NB4 (cell line): ENCODE results near the gene RAB6A.
"Not testable (repeated sequence)": the region's sequence is repeated elsewhere in the genome, so short reads cannot be mapped to it uniquely, and the experiment has no call there.

Experiments used
- DNase-seq: peaks from one replicate; pipeline ENCODE4 v3.0.0; 2010; ENCODE audit warnings: low read depth
- H3K4me3 ChIP-seq: one replicate; pipeline ENCODE4 v1.5.1; 2011; ENCODE audit warnings: mild to moderate bottlenecking, low read depth, low read length, moderate library complexity
- MYC ChIP-seq: IDR thresholded peaks from 2 replicates; pipeline ENCODE4 v1.6.1; 2011; ENCODE audit warnings: low read depth, low read length
- POLR2A ChIP-seq: IDR thresholded peaks from 2 replicates; pipeline ENCODE4 v1.6.1; 2011; ENCODE audit warnings: mild to moderate bottlenecking; ENCODE audit not compliant: insufficient read length; ENCODE audit errors: extremely low read depth
- TF ChIP-seq, protein P1 (sequence below): IDR thresholded peaks from one replicate; pipeline ENCODE4 v1.5.1; 2012; ENCODE audit warnings: low read depth, low read length
- TF ChIP-seq, protein P2 (sequence below): IDR thresholded peaks from 2 replicates; pipeline ENCODE4 v1.6.1; 2011; ENCODE audit warnings: low read depth, low read length

The RAB6A gene

DNA sequence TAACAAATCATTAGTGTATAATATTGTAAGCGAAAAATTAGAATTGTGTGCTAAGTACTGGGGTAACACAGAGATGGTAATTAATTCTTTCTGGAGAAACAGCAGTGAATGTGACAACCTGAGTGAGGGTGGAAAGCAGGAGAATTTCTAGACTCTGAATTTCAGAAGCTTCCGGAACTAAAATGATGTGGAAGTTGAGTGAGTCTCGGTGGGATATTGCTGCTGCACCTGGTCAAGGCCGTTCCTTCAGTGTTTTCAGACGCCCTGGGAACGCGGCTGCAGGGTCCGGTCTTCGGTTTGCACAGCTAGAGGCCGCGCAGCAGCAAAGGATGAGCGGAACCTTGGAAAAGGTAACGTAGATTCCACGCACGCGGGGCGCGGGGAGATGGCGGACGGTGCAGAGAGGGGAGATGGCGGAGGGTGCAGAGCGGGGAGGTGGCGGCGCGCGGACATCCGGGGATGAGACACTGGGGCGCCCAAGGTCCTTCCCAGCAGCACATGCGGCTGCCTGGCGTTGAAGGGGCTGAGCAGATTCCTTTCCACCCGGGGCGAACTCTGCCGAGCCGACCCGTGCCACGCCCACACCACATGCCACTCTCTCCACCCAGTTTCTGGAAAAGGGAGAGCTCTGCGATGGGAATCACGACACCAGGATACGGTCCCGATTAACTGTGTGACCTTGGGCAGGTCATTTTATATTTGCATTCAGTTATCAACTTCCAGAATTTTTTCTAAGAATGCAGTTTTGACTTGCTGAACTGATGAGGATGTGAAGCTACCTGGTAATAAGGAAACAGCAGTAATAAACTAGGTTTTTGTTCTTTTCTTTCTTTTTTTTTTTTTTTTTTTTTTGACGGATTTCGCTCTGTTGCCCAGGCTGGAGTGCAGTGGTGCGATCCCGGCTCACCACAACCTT, 27.0 kb upstream of the RAB6A start, which contains the start of gene MRPL48:
Gene MRPL48 (plus strand): TSS at position 232 of the 916 bp plus-strand sequence. CDS start 98 bp downstream, at position 330.
- DNase-seq = peak; percentile 97
- peak within 1 kb of the TSS; percentile 79 for H3K4me3 ChIP-seq
- TF ChIP-seq, protein P1, sequence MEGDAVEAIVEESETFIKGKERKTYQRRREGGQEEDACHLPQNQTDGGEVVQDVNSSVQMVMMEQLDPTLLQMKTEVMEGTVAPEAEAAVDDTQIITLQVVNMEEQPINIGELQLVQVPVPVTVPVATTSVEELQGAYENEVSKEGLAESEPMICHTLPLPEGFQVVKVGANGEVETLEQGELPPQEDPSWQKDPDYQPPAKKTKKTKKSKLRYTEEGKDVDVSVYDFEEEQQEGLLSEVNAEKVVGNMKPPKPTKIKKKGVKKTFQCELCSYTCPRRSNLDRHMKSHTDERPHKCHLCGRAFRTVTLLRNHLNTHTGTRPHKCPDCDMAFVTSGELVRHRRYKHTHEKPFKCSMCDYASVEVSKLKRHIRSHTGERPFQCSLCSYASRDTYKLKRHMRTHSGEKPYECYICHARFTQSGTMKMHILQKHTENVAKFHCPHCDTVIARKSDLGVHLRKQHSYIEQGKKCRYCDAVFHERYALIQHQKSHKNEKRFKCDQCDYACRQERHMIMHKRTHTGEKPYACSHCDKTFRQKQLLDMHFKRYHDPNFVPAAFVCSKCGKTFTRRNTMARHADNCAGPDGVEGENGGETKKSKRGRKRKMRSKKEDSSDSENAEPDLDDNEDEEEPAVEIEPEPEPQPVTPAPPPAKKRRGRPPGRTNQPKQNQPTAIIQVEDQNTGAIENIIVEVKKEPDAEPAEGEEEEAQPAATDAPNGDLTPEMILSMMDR = no peak
- TF ChIP-seq MYC (peak; percentile 98), POLR2A (peak; percentile 60)
- TF ChIP-seq, protein P2, sequence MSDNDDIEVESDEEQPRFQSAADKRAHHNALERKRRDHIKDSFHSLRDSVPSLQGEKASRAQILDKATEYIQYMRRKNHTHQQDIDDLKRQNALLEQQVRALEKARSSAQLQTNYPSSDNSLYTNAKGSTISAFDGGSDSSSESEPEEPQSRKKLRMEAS = peak; percentile 97

DNA sequence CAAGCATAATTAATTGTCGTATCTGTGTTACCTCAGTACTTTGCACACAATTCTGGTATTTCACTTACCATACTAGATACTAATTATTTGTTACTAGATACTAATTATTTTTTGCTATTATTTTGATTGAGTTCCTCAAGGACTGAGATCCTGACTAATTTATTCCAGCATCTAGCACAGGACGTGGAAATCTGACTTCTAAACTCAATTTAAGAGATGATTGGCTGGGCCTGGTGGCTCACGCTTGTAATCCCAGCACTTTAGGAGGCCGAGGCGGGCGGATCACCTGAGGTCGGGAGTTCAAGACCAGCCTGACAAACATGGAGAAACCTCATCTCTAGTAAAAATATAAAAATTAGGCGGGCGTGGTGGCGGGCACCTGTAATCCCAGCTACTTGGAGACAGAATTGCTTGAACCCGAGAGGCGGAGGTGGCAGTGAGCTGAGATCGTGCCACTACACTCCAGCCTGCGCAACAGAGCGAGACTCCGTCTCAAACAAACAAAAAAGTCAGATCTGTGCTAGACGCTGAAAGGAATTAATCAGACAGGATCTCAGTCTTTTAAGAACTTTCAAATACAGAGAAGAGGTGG, 26.3 kb upstream of the RAB6A start:
- TF ChIP-seq, protein P2 = no peak
- TF ChIP-seq, protein P1 = no peak
- TF ChIP-seq POLR2A = no peak
- no peak for TF ChIP-seq MYC
- peak overlapping the region; percentile 79 for H3K4me3 ChIP-seq
- DNase-seq = no peak

DNA sequence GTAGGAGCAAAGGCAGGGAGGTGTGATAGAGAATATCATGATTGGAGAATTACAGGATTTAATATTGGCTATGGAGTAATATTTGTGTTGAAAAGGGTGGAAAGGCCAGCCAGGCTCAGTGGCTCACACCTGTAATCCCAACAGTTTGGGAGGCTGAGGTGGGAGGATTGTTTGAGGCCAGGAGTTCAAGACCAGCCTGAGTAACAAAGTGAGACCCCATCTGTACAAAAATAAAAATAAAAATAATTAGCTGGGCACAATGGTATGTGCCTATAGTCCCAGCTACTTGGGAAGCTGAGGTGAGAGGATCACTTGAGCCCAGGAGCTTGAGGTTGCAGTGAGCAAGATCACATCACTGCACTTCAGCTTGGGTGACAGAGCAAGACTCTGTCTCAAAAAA, 24.6 kb upstream of the RAB6A start:
- not testable (repeated sequence) for DNase-seq, H3K4me3 ChIP-seq

DNA sequence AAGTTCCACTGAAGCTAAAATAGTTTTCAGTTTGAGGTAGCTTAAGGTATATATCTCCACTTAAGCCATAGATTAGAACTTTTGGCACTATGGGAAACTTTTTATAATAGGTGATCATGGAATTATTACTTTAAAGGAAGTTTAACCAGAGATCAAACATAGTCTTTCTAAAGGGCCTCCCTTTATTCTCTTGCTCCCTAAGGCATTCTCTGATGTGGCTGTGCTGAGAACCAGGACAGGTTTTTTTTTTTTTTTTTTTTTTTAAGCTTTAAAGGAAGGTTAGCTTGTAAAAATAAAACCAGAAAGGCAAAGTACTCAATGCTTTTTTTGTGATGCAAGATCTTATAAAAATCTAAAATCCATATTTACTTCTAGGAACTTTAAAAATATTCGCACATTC, 23.9 kb upstream of the RAB6A start:
- DNase-seq = no peak
- no peak for TF ChIP-seq POLR2A
- TF ChIP-seq, protein P2 = no peak
- TF ChIP-seq, protein P1 = no peak
- no peak for TF ChIP-seq MYC
- no peak overlapping the region for H3K4me3 ChIP-seq

DNA sequence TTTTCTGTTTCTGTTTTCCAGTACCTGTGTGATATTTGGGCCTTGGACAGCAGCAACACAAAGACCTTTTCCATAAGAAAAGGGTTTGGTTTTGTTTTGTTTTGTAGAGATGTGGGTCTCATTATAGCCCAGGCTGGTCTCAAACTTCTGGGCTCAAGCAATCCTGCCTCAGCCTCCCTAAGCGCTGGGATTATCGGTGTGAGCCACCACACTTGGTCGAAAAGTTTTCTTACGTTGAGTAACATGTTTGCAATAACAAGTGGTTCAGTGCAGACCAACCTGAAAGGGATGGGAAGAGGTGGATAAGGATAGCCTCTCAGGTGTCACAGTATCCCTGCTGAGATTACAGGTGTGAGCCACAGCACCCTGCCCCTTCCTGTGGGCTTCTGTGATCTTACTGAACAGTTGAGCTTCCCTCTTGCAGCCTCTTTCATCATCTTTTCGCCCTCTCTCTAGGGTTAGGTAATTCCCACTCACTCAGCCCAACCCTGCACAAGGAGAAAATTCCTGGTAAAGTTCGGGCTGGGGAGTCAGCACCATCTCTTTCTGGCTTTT, 23.3 kb upstream of the RAB6A start:
- TF ChIP-seq, protein P1 = no peak
- no peak for DNase-seq
- no peak overlapping the region for H3K4me3 ChIP-seq

DNA sequence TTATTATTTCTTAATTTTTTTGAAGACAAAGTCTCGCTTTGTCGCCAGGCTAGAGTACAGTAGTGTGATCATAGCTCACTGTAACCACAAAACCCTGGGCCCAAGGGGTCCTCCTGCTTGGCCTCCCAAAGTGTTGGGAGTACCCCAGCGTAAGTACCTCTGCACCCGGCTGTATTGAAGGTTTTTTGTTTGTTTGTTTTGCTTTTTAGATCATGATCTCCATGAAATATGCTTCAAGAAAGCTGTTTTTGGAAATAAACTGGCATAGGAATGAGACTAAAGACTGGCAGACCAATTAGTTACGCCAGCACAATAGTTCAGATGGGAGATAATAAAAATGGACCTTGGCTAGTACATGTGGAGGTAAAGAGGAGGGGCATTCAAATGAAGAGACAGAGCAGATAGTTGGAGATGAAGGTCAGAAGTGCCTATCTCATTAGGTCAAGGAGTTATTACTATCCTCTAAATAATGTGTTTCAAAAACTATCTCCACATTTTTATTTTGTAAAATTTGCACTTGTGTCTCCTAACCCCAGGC, 22.7 kb upstream of the RAB6A start:
- no peak for DNase-seq
- TF ChIP-seq, protein P2 = no peak
- TF ChIP-seq POLR2A = no peak
- no peak for TF ChIP-seq MYC
- H3K4me3 ChIP-seq = no peak overlapping the region
